Skeletal muscle cell (primary cell): ENCODE data around the gene NEK6.

Experiments
- DNase-seq: peaks from one replicate; pipeline ENCODE4 v3.0.0-alpha.2; 2010; ENCODE audit warnings: low read depth
- H3K4me3 ChIP-seq: 2 replicates; pipeline ENCODE4 v1.5.1; 2011; ENCODE audit warnings: low read depth, mild to moderate bottlenecking, control low read depth, low read length, moderate library complexity

Gene NEK6

DNA sequence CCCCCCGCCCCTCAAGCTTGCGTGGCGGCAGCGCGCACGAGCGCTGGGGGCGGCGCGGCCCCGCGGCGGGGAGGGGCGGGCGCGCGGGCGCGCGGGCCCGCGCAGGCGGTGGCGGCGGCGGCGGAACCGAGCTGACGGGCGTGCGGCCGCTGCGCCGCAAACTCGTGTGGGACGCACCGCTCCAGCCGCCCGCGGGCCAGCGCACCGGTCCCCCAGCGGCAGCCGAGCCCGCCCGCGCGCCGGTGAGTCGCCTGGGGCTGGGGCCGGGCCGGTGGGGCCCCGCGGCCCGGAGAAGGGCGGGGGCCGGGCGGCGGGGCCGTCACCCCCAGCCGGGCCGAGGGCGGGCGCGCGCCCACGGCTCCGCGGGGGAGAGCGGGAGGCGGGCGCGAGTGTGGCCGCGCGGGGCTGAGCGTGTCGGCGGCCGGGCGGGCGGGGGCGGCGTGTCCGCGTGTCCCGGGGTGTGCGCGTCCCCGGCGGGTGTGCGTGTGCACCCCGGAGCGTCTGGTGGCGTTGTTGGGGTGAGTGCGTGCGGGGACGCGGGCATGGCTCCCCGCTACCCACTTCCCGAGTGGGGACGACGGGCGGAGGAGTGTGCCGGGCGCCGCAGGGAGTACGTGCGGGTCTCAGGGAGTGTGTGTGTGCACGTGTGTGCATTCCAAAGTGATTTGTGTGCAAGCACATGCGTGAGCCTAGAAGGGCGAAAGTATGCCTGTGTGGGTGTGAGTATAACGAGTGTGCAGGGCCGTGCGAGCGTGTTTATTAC lies at the start of gene NEK6:
Gene NEK6, plus strand, starts transcription at position 106 of the 763 bp plus-strand sequence. CDS start 44,016 bp downstream, outside the sequence.
- DNase-seq = no peak
- H3K4me3 ChIP-seq = peak within 1 kb of the TSS; percentile 75

DNA sequence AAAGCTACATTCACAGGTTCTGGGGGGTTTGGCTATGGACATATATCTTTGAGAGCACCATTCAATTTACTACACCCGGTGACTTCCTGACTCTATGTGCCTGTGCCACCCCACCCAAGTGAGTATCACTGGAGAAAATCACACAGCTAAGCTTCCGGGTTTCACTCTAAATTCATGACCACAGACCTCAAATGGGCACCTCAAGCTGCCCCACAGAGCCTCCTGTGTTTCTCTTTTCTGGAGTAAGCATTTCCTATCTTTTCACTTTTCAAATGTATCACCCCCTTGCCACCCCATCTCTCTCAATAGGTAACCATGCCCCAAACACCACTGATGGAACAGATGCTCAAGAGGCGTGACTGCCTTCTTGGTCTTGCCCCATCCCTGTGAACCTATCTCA lies 49.2 kb upstream of the NEK6 start:
- H3K4me3 ChIP-seq = no peak overlapping the region
- no peak for DNase-seq

GRCh38 chr9:124209279-124209678 lies 48.5 kb upstream of the NEK6 start:
- DNase-seq = no peak
- H3K4me3 ChIP-seq = no peak overlapping the region

DNA sequence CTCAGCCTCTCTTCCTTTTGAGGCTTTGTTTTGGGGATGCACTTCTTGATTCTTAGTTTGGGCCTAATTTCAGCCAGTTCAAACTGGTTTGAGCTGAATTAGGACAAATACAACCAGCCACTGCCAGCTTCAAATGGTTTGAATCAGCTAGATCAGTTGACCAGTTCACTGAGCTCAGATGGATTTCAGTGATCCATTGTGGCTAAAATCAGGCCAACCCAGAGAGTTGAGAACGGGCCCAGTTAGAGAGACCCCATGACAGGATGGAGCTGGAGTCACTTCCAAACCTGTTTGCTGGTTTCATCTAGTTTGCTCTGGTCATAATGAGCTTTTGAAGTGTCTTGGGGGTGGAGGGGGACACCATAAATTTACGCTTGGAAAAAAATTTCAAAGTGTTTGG lies 48.0 kb upstream of the NEK6 start:
- no peak for DNase-seq

DNA sequence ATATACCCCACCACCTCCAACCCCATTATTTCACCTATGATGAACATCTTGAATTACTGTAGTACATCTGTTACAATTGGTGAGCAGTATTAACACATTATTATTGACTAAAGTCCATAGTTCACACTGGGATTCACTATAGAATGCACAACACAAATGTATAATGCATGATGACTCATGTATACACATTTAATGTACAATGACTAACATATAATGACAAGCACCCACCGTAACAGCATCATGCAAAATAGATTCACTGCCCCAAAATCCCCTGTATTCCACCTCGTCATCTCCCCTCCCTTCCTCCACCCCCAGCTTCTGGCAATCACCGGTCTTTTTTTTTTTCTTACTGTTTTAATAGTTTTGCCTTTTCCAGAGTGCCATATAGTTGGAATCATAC lies 47.1 kb upstream of the NEK6 start:
- H3K4me3 ChIP-seq = no peak overlapping the region
- DNase-seq = peak; percentile 39

More for the DNA sequence above, 48.0 kb upstream of the NEK6 start:
- H3K4me3 ChIP-seq = no peak overlapping the region

DNA sequence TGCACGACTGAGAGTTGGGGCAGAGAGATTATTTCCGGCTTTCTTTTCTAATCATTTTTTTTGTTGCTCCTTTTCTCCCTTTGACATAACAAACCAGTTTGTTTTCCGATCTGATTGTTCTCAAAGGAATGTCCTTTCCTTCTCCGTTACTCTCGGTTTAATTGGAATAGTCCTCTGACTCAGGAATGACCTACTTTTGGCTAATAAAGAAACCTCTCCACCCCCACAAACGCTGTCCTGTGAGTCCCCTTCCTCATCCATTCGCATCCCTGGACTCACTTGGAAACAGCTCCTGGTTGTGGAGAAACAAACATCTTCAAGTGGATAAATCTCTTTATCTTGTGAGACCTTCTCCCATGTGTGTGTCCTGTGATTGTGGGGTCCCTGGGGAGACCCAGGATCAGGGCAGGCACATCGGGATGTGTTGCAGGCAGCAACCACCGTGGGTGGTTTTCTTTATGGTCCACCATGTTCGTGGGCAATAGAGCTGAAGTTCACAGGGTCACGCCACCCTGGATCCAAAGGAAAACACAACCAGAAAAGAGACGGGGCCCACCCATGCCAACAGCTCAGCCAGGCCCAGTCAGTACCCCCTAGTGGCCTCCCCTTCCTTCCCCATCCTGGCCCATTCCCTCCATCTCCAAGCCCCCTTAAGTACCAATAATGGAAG lies 45.2 kb upstream of the NEK6 start:
- peak; percentile 57 for DNase-seq
- no peak overlapping the region for H3K4me3 ChIP-seq

DNA sequence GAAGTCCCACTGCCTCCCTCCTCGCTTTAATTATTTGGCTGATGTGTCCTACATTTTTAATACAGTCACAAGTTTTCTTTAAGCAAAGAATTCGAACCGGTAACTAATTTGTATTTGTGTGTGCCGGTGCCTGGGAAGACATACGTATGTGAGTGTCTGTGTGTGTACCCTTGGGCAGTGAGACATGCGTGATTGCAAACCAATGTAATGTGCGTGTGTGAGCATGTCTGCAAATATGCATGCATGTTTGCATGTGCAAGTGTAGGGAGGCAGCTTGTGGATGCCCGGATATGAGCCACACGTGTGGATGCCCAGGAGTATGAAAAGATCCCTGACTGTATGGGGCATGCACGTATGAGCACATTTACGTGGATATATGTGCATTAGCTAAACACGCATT lies 44.4 kb upstream of the NEK6 start:
- no peak overlapping the region for H3K4me3 ChIP-seq
- no peak for DNase-seq

DNA sequence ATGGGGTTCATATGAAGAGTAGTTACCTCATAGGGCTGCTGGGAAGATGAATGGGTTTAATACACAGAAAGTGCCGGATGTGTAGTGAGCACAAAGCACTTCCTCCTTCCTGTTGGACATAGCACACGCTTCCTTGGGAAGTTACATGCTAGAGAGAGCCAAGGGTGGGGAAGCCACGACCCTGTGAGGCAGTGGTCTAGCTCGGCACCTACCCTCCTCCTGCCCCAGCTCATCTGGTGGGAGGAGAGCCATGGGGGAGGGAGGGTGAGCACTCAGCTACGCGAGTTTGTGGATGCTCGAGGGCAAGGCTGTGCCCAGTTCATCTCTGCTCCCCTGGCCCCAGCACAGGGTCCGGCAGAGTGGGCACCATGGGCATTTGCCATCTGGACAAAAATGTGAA lies 43.6 kb upstream of the NEK6 start:
- no peak for DNase-seq
- H3K4me3 ChIP-seq = no peak overlapping the region

GRCh38 chr9:124214596-124215367 lies 43.0 kb upstream of the NEK6 start:
- DNase-seq = no peak
- H3K4me3 ChIP-seq = no peak overlapping the region

- H3K4me3 ChIP-seq = no peak overlapping the region
- no peak for DNase-seq
These were observed 42.3 kb upstream of the NEK6 start for GRCh38 chr9:124215368-124215910.

DNA sequence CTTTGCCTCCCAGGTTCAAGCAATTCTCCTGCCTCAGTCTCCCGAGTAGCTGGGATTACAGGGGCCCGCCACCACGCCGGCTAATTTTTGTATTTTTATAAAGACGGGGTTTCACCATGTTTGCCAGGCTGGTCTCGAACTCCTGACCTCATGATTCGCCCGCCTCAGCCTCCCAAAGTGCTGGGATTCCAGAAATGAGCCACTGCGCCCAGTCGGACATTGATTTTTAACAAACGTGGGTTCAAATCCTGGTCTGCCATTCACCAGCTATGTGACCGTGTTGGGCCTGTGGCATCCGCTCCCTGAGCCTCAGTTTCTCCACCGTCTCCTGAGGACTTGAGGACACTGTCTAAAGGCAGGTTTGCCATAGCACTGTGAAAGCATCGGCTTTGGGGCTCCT lies 41.8 kb upstream of the NEK6 start:
- no peak for DNase-seq
- no peak overlapping the region for H3K4me3 ChIP-seq

DNA sequence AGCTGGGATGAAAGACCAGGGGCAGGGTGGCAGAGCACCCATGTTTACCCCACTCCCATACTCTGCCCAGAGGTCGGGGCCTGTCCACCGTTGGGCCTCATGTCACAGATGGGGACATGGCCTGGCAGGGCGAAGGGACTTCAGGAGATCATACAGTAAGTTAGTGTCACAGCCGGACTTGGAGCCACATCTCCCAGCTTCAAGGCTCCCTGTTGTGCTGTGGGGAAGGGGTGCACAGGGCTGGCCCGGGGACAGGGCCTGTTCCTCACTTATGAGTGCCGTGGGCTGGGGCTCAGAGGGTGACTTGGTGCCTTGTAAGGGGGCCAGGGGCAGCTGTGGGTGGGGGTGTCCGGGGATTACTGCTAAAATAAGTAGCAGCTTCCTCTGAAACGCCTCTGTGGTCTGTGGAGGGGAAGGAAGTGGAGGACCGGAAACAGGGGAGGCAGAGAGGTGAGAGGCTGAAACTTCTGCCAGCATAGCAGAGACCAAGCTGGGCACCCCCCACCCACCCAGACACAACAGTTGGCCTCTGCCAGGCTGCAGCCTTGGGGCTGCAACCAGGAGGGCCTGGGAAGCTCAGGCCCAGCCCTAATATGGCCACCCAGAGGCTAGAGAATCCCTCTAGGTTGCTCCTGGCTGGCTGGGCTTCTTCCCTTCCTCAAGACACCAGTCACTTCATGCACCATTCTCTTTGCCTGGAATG lies 41.1 kb upstream of the NEK6 start:
- H3K4me3 ChIP-seq = no peak overlapping the region
- no peak for DNase-seq

- DNase-seq = no peak
- H3K4me3 ChIP-seq = no peak overlapping the region
These were observed 39.8 kb upstream of the NEK6 start for GRCh38 chr9:124217836-124218437.

GRCh38 chr9:124218438-124218982 lies 39.2 kb upstream of the NEK6 start:
- DNase-seq = no peak

GRCh38 chr9:124218987-124219461 lies 38.7 kb upstream of the NEK6 start:
- no peak for DNase-seq
- no peak overlapping the region for H3K4me3 ChIP-seq

More at GRCh38 chr9:124218438-124218982, 39.2 kb upstream of the NEK6 start:
- no peak overlapping the region for H3K4me3 ChIP-seq

GRCh38 chr9:124220946-124221451 lies 36.8 kb upstream of the NEK6 start:
- no peak overlapping the region for H3K4me3 ChIP-seq
- DNase-seq = no peak

DNA sequence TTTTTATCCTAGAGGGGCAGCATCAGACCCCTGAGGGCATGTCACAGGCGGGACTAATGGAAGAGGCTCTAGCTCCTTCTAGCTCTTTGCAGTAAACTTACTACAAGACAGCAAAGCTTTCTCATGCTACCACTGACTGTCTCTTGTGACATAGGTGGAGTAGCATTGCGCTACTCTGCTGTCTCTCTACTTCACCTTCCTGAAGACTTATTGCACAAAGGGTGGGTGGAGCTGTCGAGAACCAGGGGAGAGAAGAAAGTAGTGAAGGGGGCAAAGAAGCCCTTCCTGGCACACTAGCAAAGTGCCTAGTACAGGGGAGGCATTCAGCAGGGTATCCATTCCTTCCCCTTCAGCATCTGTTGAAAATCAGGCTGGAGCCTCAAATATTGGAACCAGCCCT lies 36.1 kb upstream of the NEK6 start:
- H3K4me3 ChIP-seq = no peak overlapping the region
- DNase-seq = no peak

- DNase-seq = no peak
These were observed 35.6 kb upstream of the NEK6 start for GRCh38 chr9:124222109-124222508.

More at GRCh38 chr9:124222109-124222508, 35.6 kb upstream of the NEK6 start:
- no peak overlapping the region for H3K4me3 ChIP-seq
